Rectal smooth muscle tissue (tissue), 1 donor: ENCODE results near the gene APOBEC3A.
"Not testable (repeated sequence)": the region's sequence is repeated elsewhere in the genome, so short reads cannot be mapped to it uniquely, and the experiment has no call there.

ENCODE experiments used
- H3K27ac ChIP-seq: one replicate; pipeline ENCODE4 v1.7.0; 2013; ENCODE audit warnings: low read depth, low read length, inconsistent platforms
- H3K27me3 ChIP-seq: one replicate; pipeline ENCODE4 v1.7.0; 2013; ENCODE audit warnings: low read length; ENCODE audit not compliant: control insufficient read depth, insufficient read depth
- H3K36me3 ChIP-seq: one replicate; pipeline ENCODE4 v1.7.0; 2013; ENCODE audit warnings: low read length; ENCODE audit not compliant: control insufficient read depth, insufficient read depth
- H3K4me1 ChIP-seq: one replicate; pipeline ENCODE4 v1.7.0; 2013; ENCODE audit warnings: low read length; ENCODE audit not compliant: control insufficient read depth, insufficient read depth
- H3K4me3 ChIP-seq: one replicate; pipeline ENCODE4 v1.7.0; 2013; ENCODE audit warnings: low read length
- H3K9ac ChIP-seq: one replicate; pipeline ENCODE4 v1.7.0; 2013; ENCODE audit warnings: low read length

APOBEC3A gene

GRCh38 chr22:38955250-38955905 lies 2.0 kb upstream of the APOBEC3A start:
- H3K27me3 ChIP-seq = no peaks in the 10 kb centered on the region
- H3K4me1 ChIP-seq = no peaks in the 10 kb centered on the region
- H3K9ac ChIP-seq = no peak overlapping the region
- H3K36me3 ChIP-seq = no peaks in the 10 kb centered on the region
- no peak overlapping the region for H3K27ac ChIP-seq
- H3K4me3 ChIP-seq = no peak overlapping the region

DNA sequence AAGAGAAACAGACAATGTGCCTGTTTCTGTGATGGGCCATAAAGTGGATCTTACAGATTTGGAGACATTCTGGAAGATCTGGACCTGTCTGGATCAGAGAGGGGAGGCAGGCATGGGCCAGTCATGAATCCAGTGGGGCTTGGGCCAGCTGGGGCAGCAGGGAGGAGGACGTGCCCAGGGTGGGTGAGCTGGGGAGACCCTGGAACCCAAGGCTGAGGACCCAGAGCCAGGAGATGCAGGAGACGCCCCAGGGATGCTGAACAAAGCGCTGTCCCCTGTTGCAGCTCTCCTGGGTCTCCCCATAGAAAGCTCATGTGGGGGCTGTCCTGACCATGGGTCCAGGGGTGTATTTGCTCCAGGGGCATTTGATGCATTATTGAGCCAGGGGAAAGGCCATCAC lies 1.5 kb upstream of the APOBEC3A start:
- Histone ChIP-seq H3K9ac (no peak overlapping the region), H3K27ac (no peak overlapping the region), H3K36me3 (no peaks in the 10 kb centered on the region), H3K4me3 (no peak overlapping the region), H3K27me3 (no peaks in the 10 kb centered on the region), H3K4me1 (no peaks in the 10 kb centered on the region)

GRCh38 chr22:38956551-38956950 lies 858 bp upstream of the APOBEC3A start:
- no peaks in the 10 kb centered on the region for H3K36me3 ChIP-seq
- no peak overlapping the region for H3K27ac ChIP-seq
- no peak overlapping the region for H3K4me3 ChIP-seq
- H3K27me3 ChIP-seq = no peaks in the 10 kb centered on the region
- no peaks in the 10 kb centered on the region for H3K4me1 ChIP-seq
- no peak overlapping the region for H3K9ac ChIP-seq

DNA sequence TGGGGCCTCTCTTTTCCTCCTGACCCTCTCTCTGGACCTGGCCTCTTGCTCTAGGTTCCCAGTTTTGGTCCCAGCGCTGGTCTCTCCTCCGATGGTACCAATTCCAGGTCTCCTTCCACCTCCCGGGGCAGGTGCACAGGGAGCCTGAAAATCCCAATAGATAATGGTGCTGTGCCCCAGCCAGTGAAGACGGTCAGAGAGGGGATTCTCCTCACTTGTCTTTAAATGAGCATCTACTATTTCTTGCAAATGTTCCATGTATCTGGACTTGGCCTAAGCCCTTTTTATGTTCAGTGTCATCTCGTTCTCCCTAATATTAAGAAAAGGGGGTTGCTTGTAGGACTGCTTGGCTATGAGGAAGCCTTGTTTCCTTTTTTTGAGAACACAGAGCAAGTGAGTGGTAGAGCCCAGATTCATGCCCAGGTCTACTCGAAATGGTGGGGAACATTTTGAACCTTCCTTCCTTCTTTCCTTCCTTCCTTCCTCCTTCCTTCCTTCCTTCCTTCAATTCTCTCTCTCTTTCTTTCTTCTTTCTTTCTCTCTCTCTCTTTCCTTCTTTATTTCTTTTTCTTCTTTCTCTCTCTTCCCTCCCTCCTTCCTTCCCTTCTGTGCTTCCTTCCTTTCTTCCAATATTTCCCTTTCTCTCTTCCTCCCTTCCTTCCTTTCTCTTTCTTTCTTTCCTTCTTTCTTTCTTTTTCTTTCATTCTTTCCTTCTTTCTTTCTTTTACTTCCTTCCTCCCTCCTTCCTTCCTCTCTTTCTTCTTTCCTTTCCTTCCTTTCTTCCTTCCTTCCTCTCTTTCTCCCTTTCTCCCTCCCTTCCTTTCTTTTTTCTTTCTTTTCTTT lies 620 bp downstream of the APOBEC3A start:
- Histone ChIP-seq H3K4me1 (no peaks in the 10 kb centered on the region), H3K27me3 (no peaks in the 10 kb centered on the region), H3K36me3 (no peaks in the 10 kb centered on the region), H3K9ac (no peak overlapping the region), H3K27ac (no peak overlapping the region), H3K4me3 (no peak overlapping the region)

GRCh38 chr22:38958651-38958943 lies 1.2 kb downstream of the APOBEC3A start:
- H3K27ac ChIP-seq, H3K27me3 ChIP-seq: not testable (repeated sequence)

DNA sequence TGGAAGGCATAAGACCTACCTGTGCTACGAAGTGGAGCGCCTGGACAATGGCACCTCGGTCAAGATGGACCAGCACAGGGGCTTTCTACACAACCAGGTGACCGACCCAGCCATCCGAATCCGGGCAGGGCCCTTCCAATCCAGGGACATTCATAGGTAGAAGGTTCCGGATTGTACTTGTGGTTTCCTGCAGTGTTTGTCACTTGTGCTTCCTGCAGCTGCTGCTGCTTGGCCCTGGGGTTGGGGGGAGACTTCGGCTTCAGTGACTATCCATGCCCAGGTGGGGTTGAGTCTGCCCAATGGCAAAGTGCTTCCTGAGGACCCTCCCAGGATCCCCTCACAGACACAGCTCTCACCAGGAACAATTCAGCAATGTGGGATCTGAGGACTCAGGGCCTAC lies 2.2 kb downstream of the APOBEC3A start:
- no peaks in the 10 kb centered on the region for H3K27me3 ChIP-seq
- H3K4me3 ChIP-seq = no peak overlapping the region
- no peak overlapping the region for H3K9ac ChIP-seq
- no peaks in the 10 kb centered on the region for H3K4me1 ChIP-seq
- H3K27ac ChIP-seq = no peak overlapping the region
- no peaks in the 10 kb centered on the region for H3K36me3 ChIP-seq

More at GRCh38 chr22:38958651-38958943, 1.2 kb downstream of the APOBEC3A start:
- not testable (repeated sequence) for H3K9ac ChIP-seq, H3K36me3 ChIP-seq, H3K4me1 ChIP-seq, H3K4me3 ChIP-seq

DNA sequence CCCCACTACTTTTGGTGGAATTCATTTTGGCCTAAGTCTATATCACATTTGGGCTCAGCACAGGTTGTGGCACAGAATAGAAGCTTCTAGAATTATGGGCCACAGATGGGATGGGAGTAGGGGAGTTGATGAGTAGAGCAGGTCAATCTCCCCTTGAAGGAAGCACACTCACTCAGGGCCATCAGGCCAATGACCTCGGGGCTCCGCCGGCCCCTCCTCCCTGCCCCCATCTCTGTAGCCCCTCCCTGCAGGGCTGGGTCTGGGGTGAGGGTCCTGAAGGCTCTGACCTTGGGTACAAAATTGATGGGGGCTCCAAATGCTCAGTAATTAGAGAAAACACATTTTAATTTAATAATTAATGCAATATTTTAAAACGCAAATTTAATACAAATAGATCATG lies 3.3 kb downstream of the APOBEC3A start:
- not testable (repeated sequence) for H3K36me3 ChIP-seq, H3K9ac ChIP-seq, H3K27me3 ChIP-seq, H3K27ac ChIP-seq, H3K4me1 ChIP-seq, H3K4me3 ChIP-seq

DNA sequence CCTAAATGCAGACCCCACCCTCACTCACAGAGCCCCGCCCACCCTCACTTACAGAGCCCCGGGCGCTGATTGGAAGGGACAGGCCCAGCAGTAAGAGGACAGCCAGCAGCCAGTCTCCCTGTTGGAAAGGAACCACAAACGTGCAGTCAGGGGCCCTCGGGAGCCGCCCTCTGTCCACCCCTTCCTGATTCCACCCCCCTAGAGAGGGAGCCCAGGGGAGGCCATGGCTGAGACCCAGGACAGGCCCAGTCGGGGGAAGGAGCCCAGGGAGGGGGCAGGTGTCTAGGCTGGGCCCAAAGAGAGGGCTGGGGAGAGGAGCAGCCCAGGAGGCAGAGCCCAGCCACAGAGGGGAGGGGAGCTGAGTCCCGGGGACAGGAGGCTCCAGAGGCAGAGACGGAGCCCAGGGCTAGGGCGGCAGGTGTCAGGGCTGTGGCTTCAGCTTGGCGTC lies 5.9 kb downstream of the APOBEC3A start:
- H3K9ac ChIP-seq, H3K27me3 ChIP-seq, H3K27ac ChIP-seq, H3K4me3 ChIP-seq, H3K36me3 ChIP-seq, H3K4me1 ChIP-seq: not testable (repeated sequence)

GRCh38 chr22:38963872-38964271 lies 6.5 kb downstream of the APOBEC3A start:
- no peak overlapping the region for H3K9ac ChIP-seq
- no peak overlapping the region for H3K4me3 ChIP-seq
- H3K36me3 ChIP-seq = no peaks in the 10 kb centered on the region
- H3K4me1 ChIP-seq = no peaks in the 10 kb centered on the region
- H3K27ac ChIP-seq = no peak overlapping the region
- no peaks in the 10 kb centered on the region for H3K27me3 ChIP-seq

DNA sequence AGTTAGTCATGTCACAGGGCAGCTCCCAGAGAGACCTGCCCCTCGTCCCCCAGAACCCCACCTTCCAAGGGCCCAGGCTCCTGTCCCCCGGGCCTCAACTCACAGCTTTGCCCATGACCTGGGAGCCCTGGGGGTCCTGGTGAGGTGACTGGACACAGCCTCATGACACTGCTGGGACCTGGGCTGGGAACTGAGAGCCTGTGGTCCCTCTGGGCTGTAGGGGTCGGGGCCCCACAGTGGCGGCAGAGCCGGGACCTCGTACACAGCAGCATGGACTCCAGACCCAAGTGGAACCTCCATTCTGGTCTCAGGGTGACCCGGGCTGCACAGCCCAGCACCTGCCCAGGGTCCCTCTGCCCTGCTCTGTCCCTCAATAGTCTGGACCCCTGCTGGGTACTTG lies 6.9 kb downstream of the APOBEC3A start:
- Histone ChIP-seq H3K9ac (no peak overlapping the region), H3K4me3 (no peak overlapping the region), H3K27me3 (no peaks in the 10 kb centered on the region), H3K4me1 (no peaks in the 10 kb centered on the region), H3K27ac (no peak overlapping the region), H3K36me3 (no peaks in the 10 kb centered on the region)

- Histone ChIP-seq H3K27me3 (no peaks in the 10 kb centered on the region), H3K4me1 (no peaks in the 10 kb centered on the region), H3K4me3 (no peak overlapping the region), H3K27ac (no peak overlapping the region), H3K36me3 (no peaks in the 10 kb centered on the region), H3K9ac (no peak overlapping the region)
These were observed 7.6 kb downstream of the APOBEC3A start for GRCh38 chr22:38964989-38965388.

GRCh38 chr22:38965614-38966379 lies 8.4 kb downstream of the APOBEC3A start:
- H3K27me3 ChIP-seq = no peaks in the 10 kb centered on the region
- no peaks in the 10 kb centered on the region for H3K36me3 ChIP-seq
- no peaks in the 10 kb centered on the region for H3K4me1 ChIP-seq
- H3K9ac ChIP-seq = no peak overlapping the region
- H3K27ac ChIP-seq = no peak overlapping the region
- no peak overlapping the region for H3K4me3 ChIP-seq
